Small intestine (tissue), 7 donors: ENCODE measurements around the gene CCL3. TPM values are rescaled to one million over a fixed set of nuclear protein-coding genes. Genes with fewer than 3 reads are reported as not detected.

ENCODE experiments used
- DNase-seq, 2 donors: peaks; one replicate each; pipeline versions ENCODE4 v3.0.0 to v3.0.0-alpha.2; 2013
- FAIRE-seq: peaks from 2 replicates; lab custom pipeline; 2012; peaks lifted over from hg19 to GRCh38; lab: Jason Lieb, UNC
- H3K27ac ChIP-seq, 3 donors: one replicate each; pipeline ENCODE4 v1.5.1; 2013; ENCODE audit warnings: low read length in 2 of 3, mild to moderate bottlenecking in 2 of 3, control low read depth in 1 of 3, inconsistent platforms in 1 of 3, low read depth in 1 of 3, moderate library complexity in 1 of 3
- H3K27me3 ChIP-seq, 3 donors: one replicate each; pipeline ENCODE4 v1.6.1; 2013; ENCODE audit warnings: low read length in 3 of 3, inconsistent platforms in 1 of 3; ENCODE audit not compliant: control insufficient read depth in 3 of 3, insufficient read depth in 3 of 3
- H3K36me3 ChIP-seq, 3 donors: one replicate each; pipeline ENCODE4 v1.6.1; 2013; ENCODE audit warnings: low read length in 3 of 3, inconsistent platforms in 1 of 3, low read depth in 1 of 3, mild to moderate bottlenecking in 1 of 3, moderate library complexity in 1 of 3; ENCODE audit not compliant: control insufficient read depth in 3 of 3, insufficient read depth in 2 of 3
- H3K4me1 ChIP-seq, 3 donors: one replicate each; pipeline ENCODE4 v1.6.1; 2013; ENCODE audit warnings: low read length in 2 of 3, inconsistent platforms in 1 of 3, low read depth in 1 of 3, mild to moderate bottlenecking in 1 of 3, moderate library complexity in 1 of 3; ENCODE audit not compliant: control insufficient read depth in 3 of 3, insufficient read depth in 2 of 3
- H3K4me3 ChIP-seq, 3 donors: one replicate each; pipeline ENCODE4 v1.5.1; 2013; ENCODE audit warnings: low read length in 3 of 3, control low read depth in 1 of 3, inconsistent platforms in 1 of 3, low read depth in 1 of 3, mild to moderate bottlenecking in 1 of 3, moderate library complexity in 1 of 3
- H3K9me3 ChIP-seq, 2 donors: one replicate each; pipeline ENCODE4 v1.6.1; 2013; ENCODE audit warnings: low read depth in 1 of 2, low read length in 1 of 2; ENCODE audit not compliant: control insufficient read depth in 2 of 2, insufficient read depth in 1 of 2
- WGBS, 3 donors: extraction: QIAGEN DNeasy Blood & Tissue Kit; methylation state at CpG; one replicate each; pipeline ENCODE4 v1.1.7; 2013; 5-methylcytosine and 5-hydroxymethylcytosine counted together
- polyA plus RNA-seq, 4 donors: library from polyadenylated mRNA; stranded (reverse) in 3 of 4; unstranded in 1 of 4; fragments of 200-250 nt in 3 of 4; fragments of 120-200 nt in 1 of 4; gene quantifications; one replicate each; pipeline versions ENCODE4 v1.2.1 to v1.2.3, GENCODE V29; 2013
- donor health status: healthy with polysubstance abuse.
- donor health status: control.
- donor health status: control.
- donor health status: Bipolar disorder and iron deficiency.
- donor health status: healthy.

The CCL3 gene
- polyA plus RNA-seq, 4 donors = 1.8 to 4.9 (median 3.3) TPM

- DNase-seq (peak; percentile 76 to 78), FAIRE-seq (no peak)
- no peaks in the 10 kb centered on the region for H3K4me1 ChIP-seq
- H3K4me3 ChIP-seq = no peak overlapping the region
- no peak overlapping the region for H3K27ac ChIP-seq
- peaks cover 0 to 5% (median 0%) of the 10 kb centered on the region in 3 donors for H3K27me3 ChIP-seq
- no peaks in the 10 kb centered on the region for H3K36me3 ChIP-seq
- H3K9me3 ChIP-seq = no peaks in the 10 kb centered on the region
- 32 to 34% (median 32%) methylated on average over 12 of the region's 12 CpGs for WGBS, 3 donors
Measured at GRCh38 chr17:36072431-36073121, 17.4 kb downstream of the CCL3 start.

GRCh38 chr17:36071751-36072150 is 18.2 kb downstream of the CCL3 start:
- WGBS, 3 donors = 75 to 81% (median 80%) methylated on average over 2 of the region's 2 CpGs
- no peaks in the 10 kb centered on the region for H3K36me3 ChIP-seq
- FAIRE-seq (no peak), DNase-seq (no peak)
- no peak overlapping the region for H3K27ac ChIP-seq
- no peak overlapping the region for H3K4me3 ChIP-seq
- no peaks in the 10 kb centered on the region for H3K4me1 ChIP-seq
- peaks cover 0 to 5% (median 0%) of the 10 kb centered on the region in 3 donors for H3K27me3 ChIP-seq
- no peaks in the 10 kb centered on the region for H3K9me3 ChIP-seq

DNA sequence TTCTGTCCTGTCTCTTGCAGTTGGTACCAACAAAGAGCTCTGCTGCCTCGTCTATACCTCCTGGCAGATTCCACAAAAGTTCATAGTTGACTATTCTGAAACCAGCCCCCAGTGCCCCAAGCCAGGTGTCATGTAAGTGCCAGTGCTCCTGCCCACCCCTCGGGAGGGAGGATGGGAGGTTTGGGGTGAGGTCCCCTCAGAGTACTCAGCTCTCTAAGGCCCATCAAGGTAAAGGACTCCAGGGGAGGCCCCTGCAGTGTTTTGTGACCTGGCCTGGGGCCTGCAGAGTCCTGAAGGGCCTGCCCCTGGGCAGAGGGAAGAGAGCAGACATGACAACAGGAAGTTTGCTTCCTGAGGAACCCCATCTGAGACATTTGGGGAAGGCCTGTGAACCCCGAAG is 19.5 kb downstream of the CCL3 start:
- Histone ChIP-seq H3K36me3 (no peaks in the 10 kb centered on the region), H3K4me3 (no peak overlapping the region), H3K27me3 (no peaks in the 10 kb centered on the region), H3K27ac (no peak overlapping the region), H3K4me1 (no peaks in the 10 kb centered on the region), H3K9me3 (no peaks in the 10 kb centered on the region)
- FAIRE-seq (no peak), DNase-seq (no peak)
- 74 to 84% (median 79%) methylated on average over 3 of the region's 3 CpGs for WGBS, 3 donors

GRCh38 chr17:36069136-36069535 is 20.8 kb downstream of the CCL3 start:
- no peaks in the 10 kb centered on the region for H3K4me1 ChIP-seq
- FAIRE-seq (no peak), DNase-seq (no peak)

GRCh38 chr17:36068524-36068923 is 21.4 kb downstream of the CCL3 start:
- H3K36me3 ChIP-seq = no peaks in the 10 kb centered on the region
- H3K4me1 ChIP-seq = no peaks in the 10 kb centered on the region
- H3K27me3 ChIP-seq = no peaks in the 10 kb centered on the region
- H3K27ac ChIP-seq = no peak overlapping the region
- no peaks in the 10 kb centered on the region for H3K9me3 ChIP-seq
- no peak for DNase-seq
- no peak for FAIRE-seq
- H3K4me3 ChIP-seq = no peak overlapping the region
- 79 to 88% (median 80%) methylated on average over 3 of the region's 3 CpGs for WGBS, 3 donors

More at GRCh38 chr17:36069136-36069535, 20.8 kb downstream of the CCL3 start:
- Histone ChIP-seq H3K27me3 (no peaks in the 10 kb centered on the region), H3K9me3 (no peaks in the 10 kb centered on the region), H3K27ac (no peak overlapping the region), H3K36me3 (no peaks in the 10 kb centered on the region), H3K4me3 (no peak overlapping the region)

- 73 to 93% (median 77%) methylated on average over 6 of the region's 6 CpGs for WGBS, 3 donors
- Histone ChIP-seq H3K4me1 (no peaks in the 10 kb centered on the region), H3K4me3 (no peak overlapping the region), H3K27ac (peak overlapping the region in 1 of 3 donors; percentile 41), H3K36me3 (no peaks in the 10 kb centered on the region), H3K27me3 (no peaks in the 10 kb centered on the region), H3K9me3 (no peaks in the 10 kb centered on the region)
- no peak for FAIRE-seq
- peak in 1 of 2 donors; percentile 30 for DNase-seq
Measured at GRCh38 chr17:36066365-36066985, 23.5 kb downstream of the CCL3 start.

GRCh38 chr17:36063786-36064541 is 26.0 kb downstream of the CCL3 start, which contains the start of gene CCL18:
CCL18 (plus strand) TSS chr17:36064272; CDS start chr17:36064343, 71 bp downstream.
- FAIRE-seq = no peak
- H3K9me3 ChIP-seq = no peaks in the 10 kb centered on the region
- WGBS, 3 donors = 79 to 83% (median 80%) methylated on average over 5 of the region's 5 CpGs

DNA sequence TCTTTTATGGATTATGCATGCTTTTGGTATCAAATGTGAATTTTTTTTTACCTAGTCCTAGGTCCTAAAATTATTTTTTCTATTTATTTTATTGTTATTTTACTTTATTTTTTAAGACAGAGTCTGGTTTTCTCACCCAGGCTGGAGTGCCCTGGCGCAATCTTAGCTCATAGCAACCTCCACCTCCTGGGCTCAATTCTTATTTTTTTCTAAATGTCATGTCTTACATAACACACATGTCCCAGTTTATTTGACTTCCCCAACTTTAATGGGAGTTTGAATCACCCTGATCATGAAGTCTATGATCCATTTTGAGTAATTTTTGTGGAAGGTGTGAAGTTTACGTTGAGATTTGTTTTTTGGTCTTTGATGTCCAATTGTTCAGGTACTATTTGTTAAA is 29.1 kb downstream of the CCL3 start:
- no peaks in the 10 kb centered on the region for H3K9me3 ChIP-seq
- FAIRE-seq (no peak), DNase-seq (no peak)
- no peak overlapping the region for H3K27ac ChIP-seq
- no peaks in the 10 kb centered on the region for H3K27me3 ChIP-seq
- H3K36me3 ChIP-seq = no peaks in the 10 kb centered on the region
- H3K4me1 ChIP-seq = no peaks in the 10 kb centered on the region
- 75 to 94% (median 86%) methylated on average over 2 of the region's 2 CpGs for WGBS, 3 donors
- H3K4me3 ChIP-seq = no peak overlapping the region

More at GRCh38 chr17:36063786-36064541, 26.0 kb downstream of the CCL3 start, which contains the start of gene CCL18:
- no peaks in the 10 kb centered on the region for H3K36me3 ChIP-seq
- H3K27ac ChIP-seq = no peak within 1 kb of the TSS
- no peaks in the 10 kb centered on the region for H3K27me3 ChIP-seq
- DNase-seq = no peak
- H3K4me1 ChIP-seq = no peaks in the 10 kb centered on the region
- no peak within 1 kb of the TSS for H3K4me3 ChIP-seq
